GM15510 (cell line): ENCODE data around the gene PACRG.

Experiments used
- POLR2A ChIP-seq: IDR thresholded peaks from 3 replicates; pipeline ENCODE4 v1.6.1; 2011; ENCODE audit warnings: borderline replicate concordance; ENCODE audit not compliant: insufficient read length; ENCODE audit errors: extremely low read depth

Gene PACRG

DNA sequence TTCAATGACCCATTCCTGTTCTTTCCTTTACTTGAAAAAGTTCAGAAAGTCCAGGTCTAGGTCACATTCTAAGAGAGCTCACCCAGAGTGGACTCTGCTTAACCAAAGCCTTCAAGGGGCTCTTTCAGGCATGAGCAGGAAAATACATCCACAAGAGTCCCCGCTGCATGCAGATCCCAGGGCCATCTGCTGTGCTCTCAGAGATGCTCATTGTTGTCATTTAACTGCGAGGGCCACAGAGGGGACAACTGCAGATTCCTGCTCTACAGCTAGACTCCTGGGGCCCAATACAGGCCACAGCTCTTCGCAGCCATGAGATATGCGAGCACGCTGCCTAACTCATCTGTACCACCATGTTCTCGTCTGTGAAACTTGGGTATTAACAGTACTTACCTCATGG, 391.2 kb downstream of the PACRG start:
- TF ChIP-seq POLR2A = no peak

DNA sequence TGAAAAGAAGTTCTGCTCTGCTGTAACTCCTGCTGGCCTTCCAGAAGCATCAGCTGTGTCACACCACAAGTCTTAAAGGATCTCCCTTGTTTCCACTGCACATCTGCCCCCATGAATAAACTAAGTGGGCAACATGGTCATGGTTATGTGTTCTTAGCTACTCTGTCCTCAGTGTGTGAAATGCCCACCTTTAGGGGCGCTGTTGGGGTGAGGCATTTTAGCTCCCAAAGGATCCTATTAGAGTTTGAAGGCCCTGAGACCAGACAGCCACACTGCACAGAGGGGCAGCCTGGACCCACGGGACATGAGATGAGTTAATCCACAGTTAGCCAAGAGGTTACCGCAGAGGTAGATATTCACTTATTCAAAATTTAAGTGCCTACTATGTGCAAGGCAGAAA, 392.4 kb downstream of the PACRG start:
- no peak for TF ChIP-seq POLR2A

DNA sequence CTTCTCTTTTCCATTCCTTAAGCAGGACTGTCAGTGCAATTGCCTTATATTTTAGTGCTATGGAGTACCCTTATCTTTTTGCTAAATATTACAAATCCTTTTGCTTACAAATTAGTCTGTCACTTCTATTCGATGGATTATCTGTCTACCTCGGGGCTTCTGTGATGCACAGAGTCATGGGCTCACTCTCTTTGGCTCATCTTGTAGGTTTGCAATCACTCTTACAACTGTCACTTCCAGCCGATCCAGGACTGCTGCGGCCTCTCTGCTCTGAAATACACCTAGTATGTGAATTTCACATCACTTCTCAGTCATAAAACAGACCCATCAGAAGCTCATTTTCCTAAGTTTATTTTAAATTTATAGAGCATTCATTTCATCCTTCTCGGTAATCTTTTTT, 393.5 kb downstream of the PACRG start:
- no peak for TF ChIP-seq POLR2A

DNA sequence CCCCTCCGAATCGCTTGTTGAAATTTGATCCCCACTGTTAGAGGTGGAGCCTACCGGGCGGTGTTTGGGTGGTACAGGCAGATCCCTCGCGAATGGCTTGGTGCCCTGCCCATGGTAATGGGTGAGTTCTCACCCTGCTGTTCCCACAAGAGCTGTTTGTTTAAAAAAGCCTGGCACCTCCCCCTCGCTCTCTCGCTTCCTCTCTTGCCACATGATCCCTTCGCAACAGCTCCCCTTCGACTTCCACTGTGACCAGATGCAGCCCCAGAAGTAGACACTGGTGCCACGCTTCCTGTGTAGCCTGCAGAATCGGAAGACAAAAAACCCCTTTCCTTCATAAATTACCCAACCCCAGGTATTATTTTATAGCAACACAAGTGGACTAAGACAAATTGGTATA, 394.6 kb downstream of the PACRG start:
- no peak for TF ChIP-seq POLR2A

DNA sequence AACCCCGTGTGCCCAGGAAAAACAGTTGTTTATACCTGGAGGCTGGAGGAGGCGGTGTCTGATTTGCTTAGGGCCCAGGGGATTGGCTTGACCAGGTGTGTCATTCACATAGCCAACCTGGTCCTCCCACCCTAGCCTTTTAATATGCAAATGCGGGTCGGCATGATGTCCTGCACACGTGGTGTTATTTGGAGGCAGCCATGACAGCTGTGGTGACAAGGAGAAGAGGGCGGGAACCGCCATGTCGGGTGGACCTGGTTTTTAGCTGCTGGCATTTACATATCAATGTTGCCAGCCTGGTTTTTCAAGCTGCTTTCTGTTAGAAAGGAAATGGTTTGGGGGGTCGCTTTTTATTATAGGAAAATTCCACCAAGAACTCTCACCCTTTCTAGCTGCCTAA, 395.3 kb downstream of the PACRG start:
- no peak for TF ChIP-seq POLR2A

DNA sequence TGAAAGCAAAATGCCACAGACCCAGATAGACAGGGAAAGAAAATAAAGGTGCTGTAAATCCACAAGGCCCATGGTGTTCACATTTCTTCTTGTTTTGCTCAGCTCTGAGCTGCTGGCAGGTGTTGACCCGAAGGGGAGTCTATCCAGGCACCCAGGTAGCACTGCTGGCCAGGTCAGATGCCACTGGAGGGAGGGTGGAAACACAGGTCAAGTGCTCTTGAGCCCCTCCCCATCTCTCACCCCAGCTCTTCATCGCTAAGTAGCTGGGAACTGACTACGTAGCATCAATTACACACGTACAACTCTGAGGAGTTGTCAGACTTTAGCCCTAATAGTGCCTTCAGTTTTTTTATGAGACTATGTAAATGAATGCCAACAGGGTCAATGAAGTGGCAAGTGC, 399.0 kb downstream of the PACRG start:
- TF ChIP-seq POLR2A = no peak

DNA sequence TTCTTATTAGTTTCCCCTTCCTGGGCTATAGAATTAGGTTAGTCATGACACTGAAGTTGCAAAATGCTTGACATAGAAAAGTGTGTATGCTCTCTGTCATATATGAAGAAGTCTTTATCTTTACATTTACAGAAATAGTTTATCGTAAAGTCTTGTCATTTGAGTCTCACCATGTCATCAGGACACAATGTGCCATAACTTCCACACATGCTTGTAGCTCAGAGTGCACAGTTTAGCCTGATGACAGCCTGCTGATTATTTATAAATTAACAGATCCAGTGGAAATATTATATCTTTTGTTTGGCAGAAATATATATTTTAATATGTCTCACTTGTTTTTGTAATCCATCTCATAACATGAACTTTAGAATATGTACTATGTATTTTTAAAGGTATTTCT, 399.8 kb downstream of the PACRG start:
- no peak for TF ChIP-seq POLR2A

DNA sequence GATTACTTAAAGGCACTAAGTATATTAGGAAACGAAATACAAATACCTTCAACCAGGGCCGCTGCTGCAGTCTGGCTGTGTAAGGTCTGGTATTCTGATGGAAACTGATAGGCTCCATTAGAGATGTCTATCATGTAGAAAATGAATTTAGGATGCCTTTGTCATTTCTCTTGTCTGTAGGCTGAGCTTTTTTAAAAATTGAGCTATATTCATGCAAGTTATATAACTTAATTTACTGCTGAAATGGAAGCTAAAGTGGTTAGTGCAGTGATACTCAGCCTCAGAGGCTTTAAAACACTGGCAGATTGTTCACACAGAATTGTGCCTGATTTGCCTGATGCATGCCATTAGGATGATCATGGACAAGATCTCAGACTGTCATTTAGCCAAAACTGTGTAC, 400.6 kb downstream of the PACRG start:
- no peak for TF ChIP-seq POLR2A

DNA sequence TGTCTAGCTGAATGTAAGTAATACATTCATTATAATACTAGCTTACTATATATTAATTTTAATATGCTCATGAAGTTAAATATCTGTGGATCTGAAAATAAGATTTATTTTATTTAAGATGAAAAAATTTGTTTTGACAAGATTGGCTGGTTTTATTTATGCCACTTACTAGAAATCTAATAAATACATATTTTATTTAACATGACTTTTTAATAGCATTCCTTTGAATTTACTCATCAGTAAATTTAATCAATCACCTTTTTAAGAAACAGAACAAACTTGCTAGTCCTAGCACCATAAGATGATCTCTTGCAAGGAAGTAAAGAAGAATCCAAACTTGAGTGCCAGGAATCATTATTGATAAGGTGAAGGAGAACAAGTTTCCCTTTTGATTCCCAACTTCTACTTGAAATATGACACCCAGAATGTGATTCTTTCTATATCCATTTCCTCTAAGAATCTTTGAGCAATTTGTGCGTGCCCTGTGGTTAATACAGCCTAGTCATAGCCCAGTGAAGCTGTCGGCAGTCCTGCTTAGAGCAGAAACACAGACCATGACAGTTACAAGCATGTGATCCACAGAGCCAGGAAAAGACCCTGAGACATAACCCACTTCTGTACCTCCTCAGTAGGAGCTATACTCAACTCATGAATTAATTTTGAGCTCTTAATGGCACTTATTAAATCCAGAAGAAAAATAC, 404.4 kb downstream of the PACRG start:
- no peak for TF ChIP-seq POLR2A

DNA sequence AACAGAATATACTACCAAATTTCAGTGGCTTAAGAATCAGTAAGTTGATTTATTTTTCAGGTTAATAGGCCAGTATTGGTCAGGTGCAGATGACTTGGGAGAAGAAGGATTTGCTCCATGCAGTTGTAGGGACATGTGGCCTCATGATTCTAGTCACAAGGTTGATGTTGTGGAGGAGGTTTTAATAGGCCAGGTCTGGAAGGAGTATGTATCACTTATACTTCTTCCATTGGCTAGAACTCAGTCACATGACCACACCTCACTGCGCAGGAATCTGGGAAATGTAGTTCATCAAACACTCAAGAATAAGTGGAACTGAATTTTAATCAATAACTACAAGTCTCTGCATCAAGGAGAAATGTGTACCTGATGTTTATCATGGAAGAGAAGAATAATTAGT, 405.2 kb downstream of the PACRG start:
- no peak for TF ChIP-seq POLR2A

DNA sequence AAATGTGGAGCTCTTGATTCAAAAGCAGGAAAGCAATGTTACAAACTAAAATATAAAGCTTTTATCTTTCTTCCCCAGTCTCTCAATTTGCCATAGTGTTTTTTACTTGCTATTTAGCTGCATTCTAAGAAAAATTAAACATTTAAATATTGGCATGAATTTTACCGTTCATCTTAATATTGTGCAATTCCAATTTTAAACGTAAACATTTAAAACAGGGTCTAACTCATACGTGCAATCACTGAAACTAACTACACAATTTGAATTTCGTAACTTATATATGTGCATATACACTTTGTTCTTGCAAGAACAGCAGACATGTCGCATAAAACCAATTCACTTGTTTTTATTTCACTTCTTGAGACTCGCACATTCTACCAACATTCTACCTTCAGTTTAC, 405.9 kb downstream of the PACRG start:
- no peak for TF ChIP-seq POLR2A

DNA sequence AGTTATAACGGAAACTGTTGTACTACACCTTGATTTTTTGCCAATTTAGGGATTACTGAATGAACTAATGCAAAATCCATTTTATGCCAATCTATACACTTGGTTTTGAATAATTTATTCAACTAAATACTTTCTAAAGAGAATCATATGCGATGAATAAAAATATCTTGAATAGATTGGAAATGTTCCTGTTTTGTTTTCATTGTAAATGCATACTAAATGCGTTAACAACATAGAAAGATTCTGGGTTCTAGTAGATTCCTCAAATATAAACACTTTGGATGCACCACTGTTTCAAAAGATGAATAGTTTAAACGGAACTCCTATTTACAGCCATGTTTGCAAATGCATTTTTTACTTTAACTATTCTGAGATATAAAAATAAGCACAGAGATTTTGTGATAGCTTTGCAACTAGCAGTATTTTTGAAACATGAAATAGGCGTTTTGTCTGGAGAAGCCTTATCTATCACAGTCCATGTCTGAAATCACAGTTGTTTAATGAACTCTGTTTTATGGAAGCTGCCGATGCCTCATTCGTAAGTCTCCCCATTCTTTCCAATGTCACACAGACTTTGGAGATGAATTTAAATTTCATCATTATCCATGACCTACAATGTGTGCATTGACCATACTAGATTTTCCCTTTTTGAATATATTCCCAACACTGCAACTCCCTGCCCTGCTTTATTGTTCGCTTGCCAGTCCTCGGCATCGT, 409.1 kb downstream of the PACRG start:
- TF ChIP-seq POLR2A = no peak

DNA sequence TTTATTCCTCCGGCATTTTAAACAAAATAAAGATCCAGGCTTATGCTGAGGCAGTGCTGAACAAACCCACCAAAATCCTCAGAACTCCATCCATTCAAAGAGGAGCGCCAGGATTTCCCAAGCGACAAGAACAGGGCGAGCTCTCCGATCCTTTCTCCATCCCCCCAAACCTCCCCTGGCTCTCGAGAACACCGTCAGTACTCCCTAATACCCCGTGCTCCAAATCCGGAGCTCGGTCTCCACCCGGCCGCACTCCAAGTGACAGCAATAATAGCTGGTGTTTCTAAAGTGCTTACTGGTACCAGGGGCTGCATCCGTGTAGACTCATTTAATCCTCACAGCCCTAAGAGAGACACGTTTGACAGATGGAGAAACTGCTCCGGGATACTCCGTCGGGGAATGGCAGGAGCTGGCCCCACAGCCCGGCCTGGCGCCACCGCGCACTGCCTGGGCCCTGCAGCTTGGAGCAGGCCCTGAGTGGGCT, 409.7 kb downstream of the PACRG start:
- no peak for TF ChIP-seq POLR2A

DNA sequence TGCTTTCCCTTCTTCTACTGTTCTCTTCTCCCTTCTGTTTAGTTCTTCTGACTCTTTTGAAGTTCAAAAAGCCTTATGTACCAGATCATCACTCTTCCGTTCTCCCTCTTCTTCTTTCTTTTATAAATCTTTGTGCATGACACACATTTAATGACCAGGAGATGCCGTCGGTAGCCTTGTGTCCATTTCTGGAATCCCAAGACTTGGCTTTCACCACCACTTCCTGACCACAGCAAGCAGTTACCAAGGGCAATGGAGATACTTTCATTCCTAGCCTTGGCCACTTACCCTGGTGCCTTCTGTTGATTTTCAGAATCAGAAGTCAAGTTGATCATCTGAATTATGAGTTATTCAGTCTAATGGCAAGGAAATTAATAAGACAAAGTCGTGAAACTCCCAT, 418.3 kb downstream of the PACRG start:
- TF ChIP-seq POLR2A = no peak

DNA sequence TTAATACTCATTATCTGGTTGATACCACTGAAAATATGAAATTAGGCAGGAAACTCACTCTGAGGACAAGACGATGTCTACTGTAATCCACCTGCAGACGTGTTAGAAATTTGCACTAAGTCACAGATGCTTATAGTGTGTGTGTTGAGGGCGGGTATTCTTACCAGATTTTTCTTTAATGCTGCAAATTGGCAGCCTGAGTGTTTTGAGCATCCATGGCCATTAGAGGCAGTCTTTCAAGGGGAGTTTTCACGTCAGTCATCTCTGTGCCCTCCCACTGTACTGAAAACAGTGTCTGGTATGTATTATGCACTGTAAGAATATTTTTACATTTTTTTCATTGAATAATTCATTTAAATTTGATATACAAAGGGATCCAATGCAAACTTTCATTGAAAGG, 420.2 kb downstream of the PACRG start:
- no peak for TF ChIP-seq POLR2A
